DMS79 treated with DMSO at 0.1 percent for 48 hours (cell line): ENCODE data around the gene ENTPD2.

Experiments used
- DNase-seq: peaks from one replicate; lab custom pipeline; 2025; lab: John Stamatoyannopoulos, UW

ENTPD2 gene

DNA sequence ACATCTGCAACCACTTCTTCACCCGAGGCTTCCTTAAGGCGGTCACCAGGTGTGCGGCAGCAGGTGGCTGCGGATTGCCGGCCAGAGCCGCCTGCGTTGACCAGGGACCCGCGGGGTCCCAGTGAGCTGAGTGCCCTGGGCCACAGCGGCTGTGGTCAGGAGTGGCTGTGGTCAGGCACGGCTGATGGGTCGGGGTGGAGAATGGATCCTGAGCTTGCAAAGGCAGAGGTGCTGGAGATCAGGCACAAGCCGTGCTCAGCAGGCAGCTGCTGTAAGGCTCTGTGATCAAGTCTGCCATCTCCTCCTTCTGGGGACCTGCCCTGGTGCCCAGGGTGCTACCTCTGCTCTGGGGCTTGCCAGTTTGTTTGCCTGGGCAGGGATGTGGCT is 25.5 kb upstream of the ENTPD2 start:
- no peak for DNase-seq

- DNase-seq: no peak
Observed at GRCh38 chr9:137078701-137079400, 25.0 kb upstream of the ENTPD2 start.

DNA sequence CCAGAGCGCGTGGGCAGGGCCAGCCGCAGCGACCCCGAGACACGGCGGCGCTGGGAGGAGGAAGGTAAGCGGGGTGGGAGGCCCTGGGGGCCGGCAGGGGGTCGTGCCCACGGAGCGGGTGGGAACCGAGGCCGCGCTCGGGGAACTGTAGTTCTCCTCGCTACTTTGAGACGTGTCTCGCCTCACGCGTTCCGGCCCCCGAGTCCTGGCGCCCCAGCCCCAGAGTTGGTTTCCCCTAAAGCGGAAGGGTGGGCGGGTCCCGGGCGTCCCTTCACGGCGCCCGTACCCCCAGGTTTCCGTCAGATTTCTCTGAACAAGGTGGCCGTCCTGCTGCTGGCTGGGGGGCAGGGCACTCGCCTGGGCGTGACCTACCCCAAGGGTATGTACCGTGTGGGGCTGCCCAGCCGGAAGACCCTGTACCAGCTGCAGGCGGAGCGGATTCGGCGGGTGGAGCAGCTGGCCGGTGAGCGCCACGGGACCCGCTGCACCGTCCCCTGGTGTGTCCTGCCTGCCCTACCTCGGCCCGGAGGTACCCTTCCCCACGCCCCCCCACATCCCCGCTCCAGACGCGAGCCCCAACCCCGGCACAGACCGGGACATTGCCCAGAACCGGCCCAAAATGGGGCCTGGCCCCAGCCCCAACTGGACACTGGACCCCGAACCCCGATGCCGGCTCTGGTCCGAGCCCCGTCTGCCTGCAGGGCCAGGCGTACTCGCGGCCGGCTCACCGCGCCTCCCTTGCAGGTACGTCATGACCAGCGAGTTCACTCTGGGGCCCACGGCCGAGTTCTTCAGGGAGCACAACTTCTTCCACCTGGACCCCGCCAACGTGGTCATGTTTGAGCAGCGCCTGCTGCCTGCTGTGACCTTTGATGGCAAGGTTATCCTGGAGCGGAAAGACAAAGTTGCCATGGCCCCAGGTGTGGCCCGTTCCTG is 24.2 kb upstream of the ENTPD2 start:
- DNase-seq: no peak

DNA sequence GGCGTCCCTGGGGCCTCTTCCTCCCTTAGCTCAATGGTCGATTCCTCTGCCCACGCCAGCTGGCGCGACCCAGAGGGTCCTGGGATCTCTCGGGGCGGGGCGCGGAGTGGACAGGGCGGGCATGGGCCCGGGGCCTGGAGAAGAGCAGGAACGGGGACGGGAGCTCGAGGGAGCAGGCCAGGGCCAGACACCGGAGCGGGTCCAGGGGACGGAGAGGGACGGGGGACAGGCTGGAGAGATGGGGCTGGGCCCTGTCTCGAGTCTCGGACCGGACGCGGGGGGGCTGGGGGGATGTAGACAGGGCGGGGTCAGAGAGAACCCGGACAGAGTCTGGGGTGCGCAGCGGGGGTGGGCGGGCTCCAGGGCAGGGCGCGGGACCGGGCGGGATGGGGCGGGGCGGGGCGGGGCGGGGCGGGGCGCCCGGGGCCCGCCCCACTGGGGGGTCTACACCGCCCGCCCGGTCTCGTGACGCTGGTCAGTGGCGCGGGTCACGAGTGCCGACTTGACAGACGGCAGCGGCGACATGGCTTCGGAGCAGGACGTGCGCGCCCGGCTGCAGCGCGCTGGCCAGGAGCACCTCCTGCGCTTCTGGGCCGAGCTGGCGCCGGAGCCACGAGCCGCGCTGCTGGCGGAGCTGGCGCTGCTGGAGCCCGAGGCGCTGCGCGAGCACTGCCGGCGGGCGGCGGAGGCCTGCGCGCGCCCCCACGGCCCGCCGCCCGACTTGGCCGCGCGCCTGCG is 23.3 kb upstream of the ENTPD2 start, which contains the start of gene UAP1L1:
UAP1L1 (plus strand) TSS at position 508 of the 738 bp plus-strand sequence; CDS start at position 524, 16 bp downstream.
- peak; percentile 18 for DNase-seq

DNA sequence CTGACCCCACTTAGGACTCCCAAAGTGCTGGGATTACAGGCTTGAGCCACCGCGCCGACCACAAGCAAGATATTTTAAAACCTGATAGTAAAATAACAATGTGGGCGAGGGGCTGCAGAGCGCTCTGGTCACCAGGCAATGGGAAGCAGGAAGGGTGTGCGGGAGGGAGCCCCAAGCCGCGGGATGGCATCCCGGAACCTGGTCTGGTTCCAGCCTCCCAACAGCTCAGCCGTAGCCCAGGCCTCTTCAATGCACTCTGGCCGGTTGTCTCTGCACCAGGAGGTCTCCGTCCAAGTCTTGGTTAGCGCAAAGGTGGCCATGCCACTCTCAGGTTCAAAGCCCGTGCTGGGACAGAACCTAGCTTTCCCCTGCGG is 22.8 kb upstream of the ENTPD2 start:
- no peak for DNase-seq

DNA sequence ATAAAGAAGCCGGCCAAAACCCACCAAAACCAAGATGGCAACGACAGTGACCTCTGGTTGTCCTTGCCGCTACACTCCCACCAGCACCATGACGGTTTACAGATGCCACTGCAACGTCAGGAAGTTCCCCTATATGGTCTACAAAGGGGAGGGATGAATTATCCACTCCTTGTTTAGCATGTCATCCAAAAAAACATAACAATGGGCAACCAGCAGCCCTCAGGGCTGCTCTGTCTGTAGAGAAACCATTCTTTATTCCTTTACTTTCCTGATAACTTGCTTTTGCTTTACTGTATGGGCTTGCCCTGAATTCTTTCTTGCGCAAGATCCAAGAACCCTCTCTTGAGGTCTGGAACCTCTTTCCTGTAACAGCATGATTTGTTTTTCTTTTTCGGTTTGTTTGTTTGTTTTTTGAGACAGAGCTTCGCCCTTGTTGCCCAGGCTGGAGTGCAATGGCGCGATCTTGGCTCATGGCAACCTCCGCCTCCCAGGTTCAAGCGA is 21.5 kb upstream of the ENTPD2 start:
- DNase-seq: no peak

DNA sequence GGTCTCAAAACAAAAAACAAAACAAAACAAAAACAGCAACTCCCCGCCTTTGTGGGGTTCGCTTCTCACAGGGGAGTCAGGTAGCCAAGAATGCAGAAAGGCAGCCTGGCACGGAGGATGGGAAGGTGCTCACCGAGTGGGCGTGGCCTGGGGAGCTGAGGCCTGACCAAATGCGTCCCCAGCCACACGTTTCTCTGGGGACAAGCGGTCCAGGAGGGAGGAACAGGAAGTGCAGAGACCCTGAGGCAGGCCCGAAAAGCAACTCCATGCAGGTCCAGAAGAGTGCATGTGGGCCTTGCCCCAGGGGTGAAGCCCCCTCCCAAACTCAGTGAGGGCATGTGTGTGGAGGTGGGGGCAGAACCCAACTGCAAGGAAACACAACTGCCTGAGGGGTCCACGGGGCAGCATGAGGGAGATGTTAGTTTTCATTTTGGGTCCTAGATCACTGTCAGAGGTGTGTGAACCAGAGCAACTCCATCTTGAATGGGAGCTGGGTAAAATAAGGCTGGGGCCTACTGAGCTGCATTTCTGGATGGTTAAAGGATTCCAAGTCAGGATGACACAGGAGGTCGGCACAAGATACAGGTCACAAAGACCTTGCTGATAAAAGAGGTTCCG is 20.9 kb upstream of the ENTPD2 start:
- DNase-seq: no peak

- DNase-seq: no peak
Observed at GRCh38 chr9:137073992-137074399, 20.1 kb upstream of the ENTPD2 start.

DNA sequence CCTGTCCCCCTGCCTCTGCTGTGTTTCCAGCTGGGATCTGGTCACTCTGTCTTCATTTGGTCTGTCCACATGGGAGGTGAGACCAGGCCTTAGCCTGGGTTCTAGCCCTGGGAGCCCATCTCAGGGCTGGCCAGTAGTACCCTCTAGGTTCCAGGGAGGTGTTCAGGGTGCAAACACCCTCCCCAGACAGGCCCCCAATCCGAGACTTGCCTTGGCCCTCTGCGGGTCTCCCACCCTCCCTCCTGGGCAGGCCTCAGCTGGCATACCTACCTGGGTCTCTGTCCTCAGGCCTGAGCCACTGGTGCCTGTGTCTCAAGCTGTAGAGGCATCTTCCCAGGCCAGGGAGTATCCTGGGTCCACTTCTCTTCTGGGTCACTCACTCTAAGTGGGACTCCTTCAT is 17.4 kb upstream of the ENTPD2 start:
- DNase-seq: no peak

GRCh38 chr9:137070906-137071275 is 17.0 kb upstream of the ENTPD2 start:
- no peak for DNase-seq

GRCh38 chr9:137070201-137070905 is 16.5 kb upstream of the ENTPD2 start, which contains the start of gene SAPCD2:
Gene SAPCD2, minus strand, starts transcription at chr9:137070557. Its CDS starts 97 bp downstream, at chr9:137070460.
- DNase-seq: peak; percentile 93

DNA sequence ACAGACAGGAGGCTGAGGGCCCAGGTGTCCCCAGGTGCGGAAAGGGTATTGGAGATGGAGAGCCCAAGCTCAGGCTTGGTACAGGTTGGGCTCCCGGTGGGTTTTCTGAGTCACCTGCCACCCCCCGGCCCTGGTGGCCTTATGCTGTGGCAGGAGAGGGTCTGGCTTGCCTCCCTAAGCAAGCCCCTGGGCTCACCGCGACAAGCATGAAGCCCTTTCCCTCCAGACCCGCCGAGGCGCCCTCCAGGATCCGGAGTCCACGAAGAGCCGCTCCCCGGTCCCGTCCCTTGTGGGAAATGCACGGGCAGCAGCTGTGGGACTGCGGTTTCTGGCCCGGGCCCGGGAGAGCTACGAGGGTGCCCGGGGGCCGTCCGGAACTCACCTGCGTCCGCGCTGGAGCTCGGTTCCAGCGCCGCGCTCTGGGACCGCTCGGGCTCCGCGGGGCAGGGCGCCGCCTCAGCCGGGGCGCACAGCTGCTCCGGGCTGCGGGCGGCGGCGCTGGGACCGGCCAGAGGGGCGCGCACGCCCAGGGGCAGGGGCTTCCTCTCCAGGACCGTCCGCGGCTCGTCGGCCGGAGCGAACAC is 15.7 kb upstream of the ENTPD2 start:
- DNase-seq: no peak

GRCh38 chr9:137068539-137069507 is 15.0 kb upstream of the ENTPD2 start:
- DNase-seq: no peak

- DNase-seq: peak; percentile 72
Observed at GRCh38 chr9:137067860-137068538, 14.1 kb upstream of the ENTPD2 start.

DNA sequence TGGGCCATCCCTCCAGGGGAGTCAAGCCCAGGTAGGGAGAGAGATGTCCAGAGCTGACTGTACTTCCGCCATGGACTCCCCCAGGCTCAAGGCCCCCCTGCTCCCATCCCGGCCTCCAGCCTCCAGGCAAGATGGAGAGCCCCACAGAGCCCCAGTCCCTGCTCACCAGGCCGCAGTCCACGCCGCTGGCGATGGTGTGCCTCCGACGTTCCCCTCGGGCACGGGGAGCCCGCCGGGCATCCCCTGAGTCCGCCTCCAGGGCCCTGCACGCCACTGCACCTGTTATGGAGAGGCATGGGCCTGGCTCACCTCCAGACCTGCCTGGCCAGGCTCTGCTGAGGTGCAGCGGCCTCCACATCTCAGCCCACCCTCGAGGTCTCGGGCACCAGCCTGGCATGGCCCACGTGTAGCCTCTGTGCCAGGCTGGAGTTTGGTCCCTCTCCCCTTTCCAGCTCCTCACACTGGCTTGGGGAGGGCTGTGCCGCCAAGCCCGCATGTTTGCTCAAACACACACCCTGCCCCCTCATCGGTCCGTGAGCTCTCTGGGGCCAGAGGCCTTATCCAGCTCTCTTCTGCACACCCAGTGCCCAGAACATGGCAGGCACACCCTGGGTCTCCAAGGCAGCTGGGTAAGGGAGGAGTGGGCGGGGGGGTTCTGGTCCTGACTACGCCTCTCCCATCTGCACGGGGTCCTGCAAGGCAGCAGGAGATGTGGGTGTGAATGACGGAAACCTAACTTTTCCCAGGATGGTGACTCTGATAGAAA is 12.4 kb upstream of the ENTPD2 start:
- no peak for DNase-seq

DNA sequence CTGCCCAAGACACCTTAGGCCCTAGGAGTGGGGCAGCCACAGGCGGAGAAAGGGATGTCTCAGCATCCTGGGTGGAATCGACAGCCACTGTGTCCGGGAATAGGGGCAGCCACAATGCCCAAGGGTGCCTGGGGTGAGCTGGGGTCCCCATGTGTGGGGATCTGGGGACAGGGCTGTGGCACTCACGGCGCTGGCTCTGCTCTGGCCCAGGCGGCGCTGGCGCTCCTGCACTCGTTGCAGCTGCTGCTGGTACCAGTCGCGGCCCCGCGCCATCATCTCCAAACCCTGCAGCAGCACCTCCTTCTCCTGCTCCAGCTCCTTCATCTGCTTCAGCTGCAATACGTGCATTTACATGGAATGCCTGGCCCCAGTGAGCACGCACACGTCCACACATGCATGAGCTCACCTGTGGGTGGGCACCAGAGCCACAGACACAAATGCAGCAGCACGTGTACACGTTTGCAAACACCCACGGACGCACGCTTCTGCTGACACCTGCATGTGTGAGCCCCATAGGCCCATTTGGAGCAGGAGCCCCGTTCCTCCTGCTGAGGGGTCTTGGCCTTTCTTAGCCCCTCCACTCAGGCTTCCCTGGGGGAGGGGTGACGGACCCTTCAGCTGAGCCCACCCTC is 11.6 kb upstream of the ENTPD2 start:
- DNase-seq: no peak

GRCh38 chr9:137064880-137065164 is 11.0 kb upstream of the ENTPD2 start:
- no peak for DNase-seq
